HS-27A (cell line): Measurements from ENCODE around the gene ETFB.

Source experiments
- DNase-seq: peaks from one replicate; pipeline ENCODE4 v3.0.0-alpha.2; 2012; ENCODE audit warnings: low read depth, missing footprints

ETFB gene

DNA sequence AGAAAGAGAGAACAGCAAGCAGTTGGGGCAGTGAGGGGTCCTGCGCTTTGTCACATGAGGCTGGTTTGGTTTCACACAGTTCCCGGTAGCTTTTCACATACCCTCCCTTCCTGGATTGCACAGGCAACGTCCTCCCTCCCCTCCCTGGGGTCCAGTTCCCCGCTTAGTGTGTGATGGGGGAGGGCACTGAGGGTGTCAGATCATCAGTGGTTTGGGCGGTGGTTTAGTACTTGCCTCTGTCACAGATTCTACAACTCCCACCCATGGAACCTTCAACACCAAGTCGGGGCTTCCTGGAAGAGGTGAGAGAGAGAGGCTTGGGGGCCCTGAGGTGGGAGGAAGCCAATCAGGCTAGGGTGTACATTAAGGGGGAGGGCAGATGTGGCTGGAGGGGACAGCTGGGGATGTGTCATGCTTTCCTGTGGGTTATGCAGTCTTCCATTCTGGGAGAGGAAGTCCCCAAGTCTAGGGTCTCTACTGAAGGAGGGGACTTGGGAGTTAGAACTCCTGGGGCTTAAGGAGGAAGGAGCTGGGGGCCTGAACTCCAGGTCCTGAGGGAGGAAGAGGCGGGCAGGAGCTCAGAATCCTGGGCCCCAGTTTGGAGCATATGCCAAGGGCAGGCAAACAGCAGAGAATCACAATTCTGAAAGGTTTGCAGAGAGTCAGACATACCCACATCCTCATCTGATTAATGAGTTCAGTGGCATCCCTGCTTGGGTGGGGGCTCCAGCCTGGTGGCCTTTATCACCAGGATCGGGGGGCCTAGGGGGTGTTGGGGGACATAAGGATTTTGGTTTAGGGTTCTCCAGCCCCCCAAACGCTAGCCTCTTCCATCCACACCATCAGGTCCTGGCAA, 6.7 kb upstream of the ETFB start, which contains the start of gene NKG7:
NKG7 (minus strand) TSS at position 6 of the 856 bp plus-strand sequence. CDS start 119 bp downstream, outside the sequence.
- no peak for DNase-seq

DNA sequence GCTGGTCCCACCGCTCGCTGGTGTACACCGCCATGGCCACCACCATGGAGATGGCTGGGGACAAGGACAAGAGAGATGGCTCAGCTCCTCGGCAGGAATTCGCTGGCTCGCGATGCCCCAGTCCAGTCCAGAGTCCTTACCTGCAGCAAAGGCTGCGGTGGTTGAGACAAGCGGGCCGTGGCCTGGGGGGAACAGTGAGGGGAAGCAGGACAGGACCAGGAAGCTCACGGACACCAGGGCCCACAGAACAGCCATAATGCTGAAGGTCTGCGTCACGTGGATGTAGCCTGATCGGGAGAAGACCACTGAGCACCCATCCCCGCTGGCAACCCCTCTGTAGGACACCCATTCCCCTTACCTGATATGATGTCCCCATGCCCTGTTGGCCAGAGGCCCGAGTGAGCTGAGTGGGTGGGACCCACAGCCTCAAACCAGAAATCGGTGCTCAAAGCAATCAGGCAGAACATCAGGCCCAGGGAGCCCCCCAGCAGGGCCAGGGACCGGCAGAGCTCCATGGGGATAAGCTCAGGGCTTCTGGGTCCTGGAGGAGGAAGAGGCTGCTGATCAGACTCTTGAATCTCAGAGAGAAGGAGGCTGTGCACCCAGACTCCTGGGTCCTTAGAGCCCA, 5.9 kb upstream of the ETFB start:
- no peak for DNase-seq

DNA sequence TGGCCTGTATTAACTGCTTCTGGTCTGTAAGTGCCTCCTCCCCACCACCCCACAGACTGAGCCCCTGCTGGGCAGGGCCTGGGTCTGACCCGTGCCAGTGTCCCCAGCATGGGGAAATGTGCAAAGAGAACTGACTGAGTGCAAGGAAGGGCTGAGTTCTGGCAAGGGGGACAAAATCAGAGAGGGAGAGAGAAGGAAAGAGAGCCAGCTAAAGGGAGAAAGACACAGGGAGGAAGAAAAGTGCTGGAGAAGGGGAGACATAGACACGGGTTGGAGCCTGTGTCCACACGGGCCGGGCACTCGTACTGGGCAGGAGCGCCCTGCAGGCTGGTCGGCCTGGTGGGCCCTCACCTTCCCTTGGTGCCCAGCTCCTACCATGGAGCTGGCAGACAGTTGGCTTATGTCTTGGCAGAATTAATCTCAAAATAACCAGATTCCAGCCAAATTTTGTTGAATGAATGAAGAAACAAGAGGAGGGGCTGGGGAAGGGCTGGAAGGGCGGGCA, 5.0 kb upstream of the ETFB start:
- no peak for DNase-seq

DNA sequence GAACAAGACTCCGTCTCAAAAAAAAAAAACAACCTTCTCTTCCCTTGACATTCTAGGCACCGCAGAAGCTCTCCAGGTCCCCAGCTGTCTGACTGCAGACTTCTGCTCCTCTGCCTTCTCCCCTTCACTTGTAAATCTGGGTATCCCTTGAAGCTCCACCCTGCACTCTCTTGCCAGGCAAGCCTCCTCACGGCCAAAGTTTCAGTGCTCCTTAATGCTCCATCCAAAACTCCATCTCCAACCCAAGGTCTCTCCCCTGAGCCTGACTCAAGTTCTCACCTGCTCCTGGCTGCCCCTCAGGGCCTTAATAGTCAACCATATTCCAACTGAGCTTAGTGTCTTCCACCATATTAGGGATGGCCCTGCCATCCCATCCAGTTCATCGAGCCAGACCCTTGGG, 4.0 kb upstream of the ETFB start:
- DNase-seq: no peak

DNA sequence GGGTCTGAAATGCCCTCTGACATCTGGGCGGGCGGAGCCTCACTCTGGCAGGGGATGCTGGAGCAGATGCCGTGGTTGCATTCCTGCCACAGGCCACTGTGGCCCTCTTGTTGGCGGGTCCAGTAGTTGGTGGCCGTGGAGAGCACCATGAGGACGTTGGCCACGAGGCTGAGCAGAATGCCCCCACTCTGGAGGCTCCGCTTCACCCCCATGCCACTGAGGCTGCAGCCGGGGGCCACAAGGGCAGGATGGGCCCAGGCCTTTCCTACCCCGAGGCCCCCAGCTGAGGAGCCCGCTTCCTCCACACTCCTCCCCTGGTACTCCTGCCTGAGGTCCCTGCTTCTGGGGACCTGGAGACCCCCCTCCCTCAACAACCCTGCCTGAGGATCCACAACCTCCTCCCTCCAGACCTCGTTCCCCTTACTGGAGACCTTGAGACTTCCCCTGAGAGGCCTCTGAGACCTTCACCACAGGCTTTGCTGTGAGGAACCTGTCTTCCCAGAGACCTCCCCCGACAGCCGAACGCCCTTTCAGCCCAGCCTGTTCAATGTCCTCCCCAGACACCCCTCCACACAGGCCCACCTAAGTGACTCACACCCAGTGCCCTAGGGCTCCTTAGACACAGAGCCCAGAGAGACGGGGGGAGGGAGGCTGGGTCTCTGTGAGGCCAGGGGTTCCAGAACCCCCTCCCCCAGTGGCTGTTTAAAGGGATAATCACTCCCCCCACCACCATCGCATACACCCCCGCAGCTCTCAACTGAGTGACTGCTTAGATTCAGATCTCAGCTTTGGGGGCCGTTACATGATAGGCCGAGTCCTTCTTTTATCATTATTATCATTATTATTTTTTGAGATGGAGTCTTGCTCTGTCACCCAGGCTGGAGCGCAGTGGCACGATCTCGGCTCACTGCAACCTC, 2.4 kb upstream of the ETFB start, which contains the start of gene CLDND2:
CLDND2 (minus strand) TSS at position 638 of the 917 bp plus-strand sequence; CDS start at position 212, 426 bp downstream.
- DNase-seq: no peak

DNA sequence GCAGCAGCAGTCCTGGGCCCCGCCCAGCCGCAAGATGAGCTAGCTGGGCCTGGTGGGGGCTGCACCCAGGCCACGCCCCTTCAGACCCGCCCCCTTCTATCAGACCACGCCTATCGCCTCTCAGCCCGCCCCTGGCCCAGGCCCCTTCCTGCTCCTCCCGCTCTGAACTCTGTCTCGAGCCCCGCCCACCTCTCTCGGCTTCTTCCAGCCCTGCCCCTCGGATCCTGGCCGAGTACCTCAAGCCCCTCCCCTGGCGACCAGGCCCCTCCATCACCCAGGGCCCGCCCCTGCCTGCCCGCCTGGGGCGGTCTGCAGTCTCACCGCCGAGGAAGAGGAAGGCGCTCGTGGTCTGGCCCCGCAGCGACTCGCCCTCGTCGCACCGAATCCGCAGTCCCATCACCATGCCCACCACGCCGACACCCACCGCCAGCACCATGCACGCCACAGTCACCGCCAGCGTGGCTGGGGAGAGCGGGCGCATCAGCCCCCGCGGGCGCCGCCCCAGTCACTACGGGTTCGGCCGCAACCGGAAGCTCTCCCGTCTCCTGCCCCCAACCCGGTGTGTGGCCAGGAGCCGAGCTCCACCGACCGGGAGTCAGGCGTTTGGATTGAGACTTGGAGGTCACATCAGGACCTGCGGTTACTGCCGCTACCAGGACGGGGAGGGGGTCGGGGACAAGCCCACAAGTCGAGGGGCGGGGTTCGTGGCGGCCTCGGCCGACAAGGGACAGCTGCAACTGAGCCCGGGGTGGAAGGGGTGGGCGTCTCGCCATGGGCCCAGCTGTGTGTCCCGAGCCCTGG, 1.6 kb upstream of the ETFB start:
- DNase-seq: peak; percentile 83

DNA sequence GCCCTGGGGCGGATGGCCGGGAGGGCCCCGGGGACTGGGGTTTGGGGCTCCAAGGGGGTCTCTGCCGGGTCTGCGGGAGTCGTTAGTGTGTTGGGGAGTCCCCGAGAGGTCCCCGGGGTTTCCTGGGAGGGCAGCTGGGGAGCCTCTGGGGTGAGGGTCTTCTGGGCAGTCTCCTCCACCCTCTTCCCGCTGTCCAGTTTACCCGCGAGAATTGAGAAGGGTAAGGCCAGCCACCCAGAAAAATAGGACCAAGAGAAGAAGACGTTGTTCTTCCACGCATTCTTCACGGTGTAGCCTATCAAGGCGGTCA, 1.0 kb upstream of the ETFB start:
- no peak for DNase-seq

DNA sequence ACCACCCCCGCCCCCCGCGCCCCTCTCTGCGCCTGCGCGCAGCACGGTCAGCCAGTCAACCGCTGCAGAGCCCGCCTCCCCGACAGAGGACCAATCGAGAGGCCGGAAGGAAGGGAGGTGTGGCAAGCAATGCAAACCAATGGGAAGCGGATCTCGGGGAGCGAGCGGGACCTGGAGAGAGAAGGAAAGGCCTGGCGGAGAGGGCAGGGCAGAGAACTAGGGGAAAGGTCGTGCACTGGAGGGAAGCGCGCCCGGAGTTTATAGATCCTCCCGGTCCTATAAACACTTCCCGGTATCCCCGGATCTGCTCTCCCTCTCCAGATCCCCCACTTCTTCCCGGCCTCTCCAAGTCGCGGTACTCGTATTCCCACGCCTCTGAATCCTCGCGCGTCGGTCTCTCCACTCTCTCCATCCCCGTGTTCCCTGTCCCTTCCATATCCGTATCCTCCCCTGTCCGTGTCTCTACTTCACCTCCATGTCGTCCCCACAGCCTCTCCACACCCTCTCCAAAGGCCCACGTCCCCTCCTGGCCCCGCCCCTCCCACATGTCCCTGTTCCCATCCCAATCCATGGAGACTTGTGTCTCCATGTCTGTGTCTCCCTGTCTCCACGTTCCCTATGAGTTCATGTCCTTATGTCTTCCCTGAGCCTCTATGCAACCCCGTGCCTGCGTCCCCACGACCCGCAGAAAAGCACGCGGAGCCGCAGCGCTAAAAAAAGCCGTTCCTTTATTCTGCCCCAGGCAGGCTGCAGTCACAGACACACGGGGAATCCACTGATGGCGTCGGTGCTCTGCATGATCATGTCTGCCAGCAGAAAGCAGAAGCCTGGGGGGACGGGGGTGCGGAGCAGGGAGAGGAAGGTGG, 434 bp upstream of the ETFB start:
- DNase-seq: peak; percentile 88

DNA sequence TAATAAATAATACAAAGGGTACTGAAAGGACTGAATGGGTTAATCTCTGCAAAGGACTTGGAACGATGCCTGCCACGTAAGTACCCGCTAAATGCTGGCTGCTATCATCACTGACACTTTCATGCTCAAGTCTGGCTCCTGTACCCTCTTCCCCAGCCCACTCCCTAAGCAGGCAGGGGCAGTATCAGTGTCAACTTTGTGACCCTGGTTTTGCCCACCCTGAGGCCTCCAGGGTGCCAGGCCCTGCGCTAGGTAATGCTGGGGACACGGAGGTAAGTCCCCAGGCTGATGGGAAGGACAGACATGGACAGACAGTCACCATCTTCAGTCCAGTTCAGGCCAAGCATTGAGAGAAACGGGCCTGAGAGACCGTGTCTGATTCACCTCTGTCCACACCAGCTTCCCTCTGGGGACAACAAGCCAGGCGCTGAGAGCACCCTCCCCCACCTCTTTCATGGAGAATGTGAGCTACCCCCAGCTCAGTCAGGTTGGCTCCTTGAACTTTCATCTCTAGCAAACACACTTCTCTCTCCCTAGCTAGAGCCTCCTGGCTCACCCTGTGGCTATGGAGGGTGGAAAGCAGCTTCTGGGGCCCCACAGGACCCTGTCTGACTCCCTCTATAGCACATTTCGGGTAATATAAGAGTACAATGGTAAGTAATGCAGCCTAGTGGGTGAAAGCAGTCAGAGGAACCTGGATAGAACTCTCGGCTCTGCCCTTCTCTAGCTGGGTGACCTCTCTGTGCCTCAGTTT, 800 bp downstream of the ETFB start:
- DNase-seq: no peak

DNA sequence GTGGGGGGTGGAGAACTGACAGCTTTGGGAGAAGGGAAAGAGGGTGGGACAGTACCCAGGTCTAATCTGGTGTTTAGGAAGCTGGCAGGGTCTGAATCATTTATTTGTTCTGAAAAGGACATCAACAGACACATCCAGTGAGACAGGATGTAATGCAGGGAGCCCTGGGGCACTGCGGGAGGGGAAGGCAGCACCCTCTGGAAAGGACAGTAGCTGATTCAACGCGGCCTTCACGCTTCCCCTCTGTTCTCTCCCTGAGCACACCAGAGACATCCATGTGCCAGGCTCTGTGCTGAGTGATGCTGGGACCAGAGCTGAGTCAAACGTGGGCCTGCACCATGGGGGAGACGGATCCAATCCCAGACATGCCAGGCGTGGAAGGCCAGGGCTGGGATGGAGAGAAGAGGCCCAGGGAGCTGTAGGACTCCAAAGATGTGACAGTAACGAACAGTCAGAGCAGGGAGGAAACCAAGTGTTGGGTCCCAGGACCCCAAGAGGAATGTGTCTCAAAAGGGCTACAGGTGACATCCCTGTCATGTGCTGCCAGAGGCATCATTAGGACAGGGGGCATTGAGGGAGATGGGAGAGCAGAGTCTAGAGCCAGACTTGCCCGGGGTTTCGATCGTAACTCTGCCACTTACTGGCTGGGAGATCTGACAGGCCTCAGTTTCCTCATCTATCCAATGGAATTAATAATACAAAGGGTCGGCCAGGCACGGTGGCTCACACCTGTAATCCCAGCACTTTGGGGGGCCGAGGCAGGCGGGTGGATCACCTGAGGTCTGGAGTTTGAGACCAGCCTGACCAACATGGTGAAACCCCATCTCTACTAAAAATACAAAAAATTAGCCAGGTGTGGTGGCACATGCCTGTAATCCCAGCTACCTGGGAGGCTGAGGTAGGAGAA, 1.7 kb downstream of the ETFB start:
- no peak for DNase-seq

DNA sequence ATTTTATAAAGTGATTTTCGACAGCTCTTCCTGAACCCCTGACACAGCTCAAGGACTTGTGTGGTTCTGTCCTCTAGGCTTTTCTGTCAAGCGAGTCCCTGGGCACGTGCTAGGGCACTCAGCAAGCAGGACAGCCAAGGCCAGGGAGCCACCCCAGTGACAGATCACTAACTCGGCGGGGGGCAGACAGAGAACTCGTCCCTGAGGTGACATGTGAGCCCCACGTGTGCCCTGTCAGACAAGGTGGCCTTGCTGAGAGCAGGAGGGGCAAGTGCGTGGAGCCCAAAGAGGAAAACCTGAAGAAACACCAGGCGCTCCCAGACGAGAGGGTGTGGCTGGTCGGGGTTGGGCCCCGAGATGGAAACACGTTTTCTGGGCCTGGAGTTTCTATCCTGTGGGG, 4.9 kb downstream of the ETFB start:
- DNase-seq: no peak

DNA sequence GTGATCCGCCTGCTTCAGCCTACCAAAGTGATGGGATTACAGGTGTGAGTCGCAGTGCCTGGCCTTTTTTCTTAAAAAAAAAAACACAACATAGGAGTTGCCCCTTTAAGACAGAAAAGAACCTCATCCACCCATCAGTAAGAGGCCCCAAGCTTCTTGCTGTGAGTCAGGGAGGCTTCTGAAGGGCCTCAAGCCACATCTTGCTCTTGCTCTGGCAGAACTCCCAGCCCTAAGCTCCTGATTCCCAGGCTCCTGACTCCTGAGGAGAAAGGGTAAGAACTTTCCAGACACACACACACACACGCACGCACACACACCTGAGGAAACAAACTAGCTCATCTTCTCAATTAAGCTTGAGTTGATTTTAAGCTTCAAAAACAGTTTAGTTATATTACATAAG, 6.9 kb downstream of the ETFB start:
- DNase-seq: no peak

DNA sequence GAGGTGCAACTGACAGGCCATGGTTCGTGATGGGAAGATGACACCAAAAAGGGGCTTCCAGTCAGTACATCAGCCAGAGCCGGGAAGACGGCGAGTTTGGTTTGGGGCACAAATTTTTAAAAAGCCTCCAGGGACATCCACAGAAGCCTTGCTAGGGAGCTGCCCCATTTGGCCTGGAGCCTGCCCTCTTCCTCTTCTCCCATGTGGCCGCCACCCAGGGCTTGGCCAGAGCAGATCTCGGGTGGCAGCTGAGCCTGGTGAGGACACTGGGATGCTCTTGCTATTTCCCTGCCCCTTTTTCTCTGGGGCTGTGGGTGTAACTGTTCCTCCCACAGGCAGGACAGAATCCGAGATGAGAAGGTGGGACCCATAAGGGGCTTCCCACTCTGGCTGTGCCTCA, 8.2 kb downstream of the ETFB start:
- no peak for DNase-seq

DNA sequence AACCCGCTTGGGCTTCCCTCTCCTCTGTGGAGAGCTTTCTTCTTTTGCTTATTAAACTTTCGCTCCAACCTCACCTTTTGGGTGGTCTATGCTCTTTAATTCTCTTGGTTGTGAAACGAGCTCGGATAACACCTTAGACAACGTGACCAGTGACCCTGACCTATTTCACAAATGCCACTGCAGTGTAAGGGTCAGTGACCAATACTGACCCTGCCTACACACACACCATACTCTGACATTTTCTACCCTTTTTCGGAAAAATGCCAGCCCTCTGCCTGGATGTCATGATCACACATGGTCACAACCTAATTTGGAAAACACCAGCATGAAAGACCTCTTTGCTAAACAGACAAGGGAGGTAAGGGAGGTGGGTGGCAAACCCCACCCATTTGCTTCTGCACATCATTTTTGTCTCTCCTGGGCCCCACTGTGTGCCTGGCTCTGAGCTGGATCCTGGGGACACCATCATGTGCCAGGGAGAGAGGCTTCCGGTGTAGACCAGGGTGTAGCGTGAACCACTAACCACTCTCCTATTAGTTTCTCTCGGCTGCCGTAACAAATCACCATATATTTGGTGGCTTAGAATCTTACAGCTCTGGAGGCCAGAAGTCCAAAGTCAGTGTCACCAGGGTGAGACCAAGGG, 9.9 kb downstream of the ETFB start:
- no peak for DNase-seq

DNA sequence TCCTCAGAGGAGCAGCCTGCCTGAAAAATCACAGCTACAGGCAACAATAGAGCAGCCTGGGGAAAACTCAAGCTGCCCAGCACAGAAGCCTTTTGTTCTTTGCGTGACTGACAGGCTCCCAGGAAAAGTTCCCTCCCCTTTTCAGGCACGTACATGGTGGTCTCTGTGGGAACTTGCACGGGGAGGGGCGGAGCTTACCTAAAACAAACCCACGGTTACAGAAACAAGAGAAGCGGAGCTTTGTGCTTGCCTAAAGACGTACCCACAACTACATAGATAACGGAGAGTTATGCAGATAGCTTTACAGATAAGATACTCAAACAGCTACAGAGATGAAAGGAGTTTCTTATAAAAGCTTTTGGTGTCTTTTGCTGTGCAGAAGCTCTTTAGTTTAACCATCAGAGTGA, 11.4 kb downstream of the ETFB start:
- DNase-seq: no peak

DNA sequence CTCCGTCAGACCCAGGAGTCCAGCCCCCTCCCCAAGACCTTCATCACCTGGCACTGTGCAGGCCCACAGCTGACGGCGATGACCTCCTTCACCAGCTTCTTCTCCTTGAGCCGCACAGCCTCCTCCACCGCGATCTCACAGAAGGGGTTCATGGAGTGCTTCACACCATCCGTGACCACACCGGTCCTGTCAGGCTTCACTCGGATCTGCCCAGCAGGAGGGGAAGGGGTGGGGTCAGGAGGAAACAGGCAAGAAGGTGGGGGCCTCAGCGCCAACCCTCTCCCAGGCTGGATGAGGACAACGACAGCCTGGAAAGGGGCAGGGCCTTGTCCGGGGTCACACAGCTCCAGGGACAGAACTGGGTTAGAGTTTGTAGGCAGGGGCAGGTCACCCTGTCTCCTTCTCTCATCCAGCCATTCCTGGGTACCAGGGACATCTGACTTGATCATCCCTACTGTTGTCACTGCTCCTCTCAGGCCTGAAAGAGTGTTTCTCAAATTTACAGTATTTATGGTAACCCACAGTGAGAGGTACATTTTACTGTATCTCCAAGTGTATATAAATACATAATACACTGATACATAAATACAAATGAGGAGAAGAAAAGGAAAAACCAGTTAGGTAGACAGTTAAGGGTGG, 12.0 kb downstream of the ETFB start:
- no peak for DNase-seq

DNA sequence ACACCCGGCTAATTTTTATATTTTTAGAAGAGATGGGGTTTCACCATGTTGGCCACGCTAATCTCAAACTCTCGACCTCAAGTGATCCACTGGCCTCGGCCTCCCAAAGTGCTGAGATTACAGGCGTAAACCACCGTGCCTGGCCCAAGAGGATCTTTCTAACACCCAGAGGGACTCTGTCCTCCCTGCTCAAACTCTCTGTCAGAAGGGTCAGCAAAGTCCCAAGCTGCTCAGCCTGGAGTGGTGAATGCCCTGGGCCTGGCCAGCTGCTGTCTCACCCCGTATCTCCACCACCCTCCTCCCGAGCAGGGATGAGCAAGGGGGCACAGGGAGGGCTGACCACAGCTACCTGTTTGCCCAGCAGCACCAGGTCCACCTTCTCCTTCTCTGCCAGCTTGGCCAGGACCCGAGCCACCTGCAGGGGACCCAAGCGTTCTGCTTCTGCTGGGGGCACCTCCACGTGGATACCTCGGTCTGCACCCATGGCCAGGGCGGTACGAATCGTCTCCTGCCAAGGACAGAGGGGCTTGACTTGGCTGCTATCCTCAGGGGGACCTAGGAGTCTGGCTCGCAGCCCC, 13.3 kb downstream of the ETFB start:
- no peak for DNase-seq
